Spleen (tissue), 13 donors: ENCODE measurements around the gene ZER1. TPM values are rescaled to one million over a fixed set of nuclear protein-coding genes. Genes with fewer than 3 reads are reported as not detected.

ENCODE experiments used
- DNase-seq: peaks from one replicate; pipeline ENCODE4 v3.0.0-alpha.2; 2020
- H3K27ac ChIP-seq, 8 donors: fragments of 200-600 bp; sonication (generic) in 7 of 8; 1 replicate in 4 of 8; 2 replicates in 4 of 8; pipeline versions ENCODE4 v1.5.0 to v1.8.0; 2016 to 2021; ENCODE audit warnings: inconsistent platforms in 4 of 8, mild to moderate bottlenecking in 4 of 8, moderate library complexity in 1 of 8
- H3K27me3 ChIP-seq, 7 donors: fragments of 200-600 bp; sonication (generic) in 6 of 7; replicated peaks in 1 of 7; 1 replicate in 4 of 7; 2 replicates in 3 of 7; pipeline versions ENCODE4 v1.5.0 to v1.8.0; 2016 to 2021; ENCODE audit warnings: inconsistent platforms in 3 of 7, mild to moderate bottlenecking in 1 of 7
- H3K36me3 ChIP-seq, 6 donors: fragments of 200-600 bp; sonication (generic) in 5 of 6; 1 replicate in 4 of 6; 2 replicates in 2 of 6; pipeline versions ENCODE4 v1.5.0 to v1.8.0; 2016 to 2021; ENCODE audit warnings: inconsistent platforms in 2 of 6
- H3K4me1 ChIP-seq, 6 donors: fragments of 200-600 bp; sonication (generic) in 5 of 6; 1 replicate in 3 of 6; 2 replicates in 3 of 6; pipeline versions ENCODE4 v1.5.0 to v1.8.0; 2016 to 2021; ENCODE audit warnings: inconsistent platforms in 3 of 6
- H3K4me3 ChIP-seq, 8 donors: fragments of 200-600 bp; sonication (generic) in 7 of 8; 1 replicate in 4 of 8; 2 replicates in 4 of 8; pipeline versions ENCODE4 v1.5.0 to v1.8.0; 2016 to 2021; ENCODE audit warnings: inconsistent platforms in 4 of 8, mild to moderate bottlenecking in 4 of 8, moderate library complexity in 2 of 8
- H3K9me3 ChIP-seq, 8 donors: fragments of 200-600 bp; sonication (generic) in 7 of 8; 1 replicate in 4 of 8; 2 replicates in 4 of 8; pipeline versions ENCODE4 v1.5.0 to v1.8.0; 2016 to 2021; ENCODE audit warnings: inconsistent platforms in 4 of 8
- CTCF ChIP-seq, 11 experiments: fragments of 200-600 bp in 7 of 11; fragments of 450-650 bp in 4 of 11; sonication (generic) in 4 of 11; IDR thresholded peaks in 8 of 11; conservative IDR thresholded peaks in 3 of 11; 1 replicate in 7 of 11; 2 replicates in 4 of 11; pipeline versions ENCODE4 v1.4.0 to v1.8.0; 2016 to 2021; ENCODE audit warnings: antibody characterized with exemption in 11 of 11, inconsistent platforms in 4 of 11, mild to moderate bottlenecking in 1 of 11
- POLR2A ChIP-seq, 3 donors: fragments of 450-650 bp; IDR thresholded peaks; one replicate each; pipeline ENCODE4 v1.5.1; 2017; ENCODE audit warnings: antibody characterized with exemption in 3 of 3, mild to moderate bottlenecking in 1 of 3
- POLR2AphosphoS5 ChIP-seq, 3 donors: sonication (generic); formaldehyde crosslinking; IDR thresholded peaks; one replicate each; pipeline ENCODE4 v1.5.1; 2017; ENCODE audit warnings: antibody characterized with exemption in 3 of 3
- WGBS, 5 donors: extraction: QIAGEN DNeasy Blood & Tissue Kit in 3 of 5; methylation state at CpG; one replicate each; pipeline versions ENCODE4 v1.1.5 to v1.1.7; 2013 to 2018; 5-methylcytosine and 5-hydroxymethylcytosine counted together
- intact Hi-C: fragments of 100-400 bp; cut with DNase I; formaldehyde crosslinking; loops from one replicate; pipeline ENCODE4 v1.15.0; 2023; ENCODE audit warnings: low total_unique reads
- long read RNA-seq, 2 donors: transcript quantifications; one replicate each; lab custom pipeline, GENCODE V29; 2026
- polyA plus RNA-seq, 3 donors: library from polyadenylated mRNA; stranded (reverse); fragments of 200-250 nt; gene quantifications; one replicate each; pipeline ENCODE4 v1.2.1, GENCODE V29; 2013
- total RNA-seq, 7 donors: library from RNA; depleted of rRNA in 3 of 7; stranded (reverse); fragments of >200 nt in 3 of 7; fragmentation: NEBNext Ultra II Directional in 4 of 7; extraction: Animal tissue kit (Norgen Biotek cat#: 25700) in 4 of 7; gene quantifications; one replicate each; pipeline versions ENCODE4 v1.1.0 to v1.2.1, GENCODE V29; 2016 to 2021
- donor health status: healthy with polysubstance abuse.
- donor health status: DM: no; HTN: no; CAD: no; lungs with moderate emphysema.
- donor health status: DM: no; HTN: no; CAD: no.
- donor health status: Bipolar disorder and iron deficiency.
- donor health status: healthy.
- donor health status: DM: no; HTN: no; CAD: no.
- donor health status: DM: yes; HTN: yes; CAD: no.

ZER1 gene
- total RNA-seq (10 to 100 TPM; 27.8 to 65.5 (median 38.0) TPM), polyA plus RNA-seq (10 to 100 TPM; 10.5 to 17.1 (median 13.1) TPM)
- long read RNA-seq, donor 1, full-length matches to known transcripts: 5 of 5 reads
- long read RNA-seq, donor 1, partial matches to known transcripts: 0 of 5 reads
- long read RNA-seq, donor 1, other reads (novel, unspliced or antisense): 0 of 5 reads
- long read RNA-seq, donor 2, partial matches to known transcripts: 0 of 1 reads
- long read RNA-seq, donor 2, other reads (novel, unspliced or antisense): 0 of 1 reads

DNA sequence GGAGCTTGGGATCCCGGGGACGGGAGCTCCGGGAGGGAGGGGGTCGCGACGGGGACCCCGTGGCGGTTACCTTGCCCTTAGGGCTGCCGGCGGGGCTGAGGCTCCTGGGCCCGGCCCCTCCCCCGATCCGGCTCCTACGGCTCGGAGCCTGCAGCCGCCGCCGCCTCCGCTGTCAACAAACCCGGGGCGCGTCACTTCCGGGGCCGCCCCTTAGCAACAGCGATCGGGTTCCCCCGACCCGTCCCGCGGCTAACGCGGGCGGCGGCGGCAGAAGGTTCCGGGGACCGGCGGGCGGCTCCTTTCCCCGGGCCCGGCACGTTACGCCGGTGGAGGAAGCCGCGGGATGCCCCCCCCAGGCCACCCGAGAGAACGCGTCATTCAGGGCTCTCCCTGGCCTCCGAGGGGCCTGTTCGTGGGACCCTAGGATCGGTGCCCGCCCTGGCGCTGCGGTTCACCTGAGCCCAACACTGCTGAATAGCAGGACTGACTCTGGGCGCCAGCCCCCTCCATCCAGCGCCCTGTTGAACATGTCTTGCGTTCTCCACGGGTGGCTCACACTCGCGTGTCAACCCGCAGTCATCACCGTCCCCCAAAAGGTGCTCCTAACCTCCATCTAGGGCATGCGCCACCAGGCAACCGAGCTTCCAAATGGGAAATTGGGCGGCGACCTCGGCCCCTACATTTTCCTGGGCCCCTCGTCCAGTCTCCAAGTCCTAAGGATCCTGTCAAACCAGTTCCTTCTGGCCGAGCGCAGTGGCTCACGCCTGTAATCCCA is at the start of gene ZER1:
Gene ZER1 (minus strand): TSS at position 183 of the 775 bp plus-strand sequence. CDS start 16,362 bp downstream, outside the sequence.
- Histone ChIP-seq H3K27ac (peak within 1 kb of the TSS; percentile 90 to 97 (median 92)), H3K4me1 (peaks cover 9 to 46% (median 29%) of the 10 kb centered on the region in 6 donors), H3K27me3 (no peaks in the 10 kb centered on the region), H3K36me3 (peaks cover 0 to 13% (median 5%) of the 10 kb centered on the region in 6 donors), H3K9me3 (peaks cover 0 to 16% (median 10%) of the 10 kb centered on the region in 8 donors), H3K4me3 (peak within 1 kb of the TSS; percentile 58 to 88 (median 76))
- DNase-seq: peak; percentile 99
- intact Hi-C loops: no loop called here
- WGBS, 5 donors: 1 to 2% (median 2%) methylated on average over 22 to 72 of the region's 72 CpGs
- TF ChIP-seq POLR2AphosphoS5 (IDR thresholded peaks at IDR 0.05) (peak; percentile 90 to 97 (median 90)), POLR2A (IDR thresholded peaks at IDR 0.05) (peak in 2 of 3 donors; percentile 50 to 98), CTCF (IDR thresholded peaks at IDR 0.05 in 8 of 11, conservative IDR thresholded peaks at IDR 0.05 in 3 of 11) (peak in 4 of 11 experiments; percentile 6 to 29 (median 16))

- 89 to 93% (median 91%) methylated on average over 24 of the region's 24 CpGs for WGBS, 5 donors
- peaks cover 0 to 54% (median 47%) of the 10 kb centered on the region in 6 donors for H3K36me3 ChIP-seq
- H3K4me1 ChIP-seq: peaks cover 7 to 41% (median 20%) of the 10 kb centered on the region in 6 donors
- TF ChIP-seq POLR2AphosphoS5 (IDR thresholded peaks at IDR 0.05) (no peak), CTCF (IDR thresholded peaks at IDR 0.05 in 8 of 11, conservative IDR thresholded peaks at IDR 0.05 in 3 of 11) (no peak)
- H3K27me3 ChIP-seq: no peaks in the 10 kb centered on the region
- DNase-seq: no peak
- intact Hi-C loops: no loop called here
- H3K4me3 ChIP-seq: no peak overlapping the region
- H3K27ac ChIP-seq: no peak overlapping the region
- no peaks in the 10 kb centered on the region for H3K9me3 ChIP-seq
Measured at GRCh38 chr9:128820665-128821583, 49.2 kb upstream of the ZER1 start.

DNA sequence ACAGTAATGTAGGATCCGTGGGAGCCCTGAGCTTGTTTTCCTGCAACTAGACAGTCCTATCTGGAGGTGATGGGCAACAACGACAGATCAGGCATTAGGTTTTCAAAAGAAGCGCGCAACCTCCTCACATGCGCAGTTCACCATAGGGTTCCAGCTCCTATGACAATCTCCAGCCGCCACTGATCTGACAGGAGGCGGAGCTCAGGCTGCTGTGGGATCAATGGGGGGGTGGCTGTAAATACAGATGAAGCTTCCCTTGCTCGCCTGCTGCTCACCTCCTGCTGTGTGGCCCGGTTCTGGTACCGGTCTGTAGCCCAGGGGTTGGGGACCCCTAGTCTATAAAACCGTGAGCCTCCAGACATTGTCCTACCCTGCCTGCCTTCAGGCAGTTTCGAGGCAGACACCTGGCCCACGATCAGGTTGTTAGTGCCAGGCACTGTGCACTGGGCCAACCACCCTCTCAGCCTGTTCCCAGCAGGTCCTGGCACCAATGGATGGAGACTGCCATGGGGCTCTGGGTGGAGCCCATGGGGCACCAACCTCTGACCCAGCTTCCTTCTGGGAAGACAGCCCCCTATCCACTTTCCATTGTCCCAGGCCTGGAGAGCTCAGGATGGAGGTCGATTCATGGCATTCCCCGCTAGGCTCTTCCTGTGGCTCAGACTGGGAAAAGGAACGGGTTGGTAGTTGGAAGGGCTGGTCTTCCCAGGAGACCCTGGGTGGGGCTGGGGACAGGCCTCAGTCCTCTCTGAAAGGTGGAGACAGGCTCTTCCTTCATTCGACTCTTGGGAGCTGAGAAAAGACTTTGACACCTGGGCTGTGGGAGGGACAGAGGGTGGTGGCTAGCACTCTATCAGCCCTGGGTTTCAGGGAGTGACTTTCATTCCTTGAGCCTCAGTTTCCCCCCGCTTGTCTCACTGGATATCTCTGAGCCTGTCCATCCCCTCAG is 48.3 kb upstream of the ZER1 start:
- Histone ChIP-seq H3K4me1 (peaks cover 7 to 41% (median 20%) of the 10 kb centered on the region in 6 donors), H3K36me3 (peaks cover 0 to 44% (median 38%) of the 10 kb centered on the region in 6 donors), H3K27ac (no peak overlapping the region), H3K4me3 (peak overlapping the region in 5 of 8 donors; percentile 71 to 79 (median 75)), H3K27me3 (no peaks in the 10 kb centered on the region), H3K9me3 (no peaks in the 10 kb centered on the region)
- peak in 1 of 3 donors; percentile 36 for TF ChIP-seq POLR2AphosphoS5 (IDR thresholded peaks at IDR 0.05)
- no peak for TF ChIP-seq CTCF (IDR thresholded peaks at IDR 0.05 in 8 of 11, conservative IDR thresholded peaks at IDR 0.05 in 3 of 11)
- TF ChIP-seq POLR2A (IDR thresholded peaks at IDR 0.05): no peak
- intact Hi-C loops: no loop called here
- no peak for DNase-seq
- 79 to 85% (median 80%) methylated on average over 14 to 18 of the region's 18 CpGs for WGBS, 5 donors
